HuH-7 (cell line): Measurements from ENCODE around the gene SRR.
"Not testable (repeated sequence)": the region's sequence is repeated elsewhere in the genome, so short reads cannot be mapped to it uniquely, and the experiment has no call there.

Experiments
- DNase-seq: peaks from one replicate; pipeline ENCODE4 v3.0.0; 2011; ENCODE audit warnings: low spot score

SRR gene

GRCh38 chr17:2303204-2304188, at the start of gene SRR, which contains the start of gene SMG6:
Gene SRR (plus strand): TSS chr17:2303950. CDS start chr17:2315561, 11,611 bp downstream.
Gene SMG6 (minus strand): TSS chr17:2303785. CDS start chr17:2303720, 65 bp downstream.
- peak; percentile 83 for DNase-seq

- DNase-seq: not testable (repeated sequence)
Measured at GRCh38 chr17:2258830-2259229, 44.9 kb upstream of the SRR start.

- no peak for DNase-seq
Measured at GRCh38 chr17:2259769-2260536, 43.8 kb upstream of the SRR start.

- no peak for DNase-seq
Measured at GRCh38 chr17:2262135-2262587, 41.6 kb upstream of the SRR start.

GRCh38 chr17:2263183-2264066, 40.3 kb upstream of the SRR start:
- no peak for DNase-seq

- DNase-seq: no peak
Measured at GRCh38 chr17:2264067-2264860, 39.5 kb upstream of the SRR start.

- not testable (repeated sequence) for DNase-seq
Measured at GRCh38 chr17:2265166-2265565, 38.6 kb upstream of the SRR start.

GRCh38 chr17:2266045-2266864, 37.5 kb upstream of the SRR start:
- no peak for DNase-seq

- no peak for DNase-seq
Measured at GRCh38 chr17:2266865-2267228, 36.9 kb upstream of the SRR start.

GRCh38 chr17:2267354-2267753, 36.4 kb upstream of the SRR start:
- no peak for DNase-seq

- DNase-seq: no peak
Measured at GRCh38 chr17:2271985-2272702, 31.6 kb upstream of the SRR start.

- DNase-seq: no peak
Measured at GRCh38 chr17:2274414-2274813, 29.3 kb upstream of the SRR start.

- no peak for DNase-seq
Measured at GRCh38 chr17:2275722-2276121, 28.0 kb upstream of the SRR start.

- DNase-seq: no peak
Measured at GRCh38 chr17:2277429-2278170, 26.1 kb upstream of the SRR start.

GRCh38 chr17:2279707-2280106, 24.0 kb upstream of the SRR start:
- no peak for DNase-seq

GRCh38 chr17:2282297-2282873, 21.4 kb upstream of the SRR start:
- DNase-seq: peak; percentile 39

- DNase-seq: no peak
Measured at GRCh38 chr17:2283302-2283701, 20.4 kb upstream of the SRR start.

- DNase-seq: no peak
Measured at GRCh38 chr17:2289878-2290478, 13.8 kb upstream of the SRR start.
